HG02870 (cell line): ENCODE results near the gene PGS1.

Experiments
- ATAC-seq: cut with Tn5 transposase; IDR thresholded peaks from one replicate; pipeline ENCODE4 v1.9.1; 2021; ENCODE audit warnings: mild to moderate bottlenecking, moderate library complexity; ENCODE audit not compliant: unreplicated experiment

The PGS1 gene

DNA sequence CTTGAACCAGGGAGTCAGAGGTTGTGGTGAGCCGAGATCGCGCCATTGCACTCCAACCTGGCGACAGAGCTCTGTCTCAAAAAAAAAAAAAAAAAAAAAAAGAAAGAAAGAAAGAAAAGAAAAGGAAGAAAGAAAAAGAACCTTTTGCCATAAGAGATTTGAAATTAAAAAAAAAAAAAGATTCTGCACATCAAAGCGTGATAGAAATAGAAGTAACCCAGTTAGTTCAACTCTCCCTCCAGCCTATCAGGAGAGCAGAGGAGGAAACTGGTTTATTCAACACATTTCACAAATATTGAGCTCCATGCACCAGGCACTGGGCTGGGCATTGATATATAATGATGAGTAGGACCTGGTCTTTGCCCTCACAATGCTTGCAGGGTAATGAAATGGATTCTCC is 16.2 kb upstream of the PGS1 start:
- no peak for ATAC-seq

DNA sequence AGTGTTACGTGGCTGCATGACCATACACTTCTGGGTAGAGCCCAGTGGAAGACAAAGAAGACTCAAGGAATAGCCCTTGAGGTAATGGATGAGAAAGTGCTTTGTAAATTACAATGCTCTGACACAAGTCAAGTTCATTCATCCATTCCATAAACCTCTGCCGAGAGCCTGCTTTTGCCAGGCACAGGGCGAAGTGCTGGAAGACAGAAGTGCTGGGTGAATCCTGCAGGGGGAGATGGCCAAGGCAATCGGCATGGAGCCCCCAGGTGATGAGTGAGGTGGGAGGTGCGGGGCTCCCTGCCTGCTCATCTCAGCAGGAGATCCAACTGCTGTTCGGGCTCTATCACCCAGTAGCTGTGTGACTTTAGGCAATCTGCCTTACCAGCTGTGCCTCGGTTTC is 15.8 kb upstream of the PGS1 start:
- ATAC-seq, result no peak

DNA sequence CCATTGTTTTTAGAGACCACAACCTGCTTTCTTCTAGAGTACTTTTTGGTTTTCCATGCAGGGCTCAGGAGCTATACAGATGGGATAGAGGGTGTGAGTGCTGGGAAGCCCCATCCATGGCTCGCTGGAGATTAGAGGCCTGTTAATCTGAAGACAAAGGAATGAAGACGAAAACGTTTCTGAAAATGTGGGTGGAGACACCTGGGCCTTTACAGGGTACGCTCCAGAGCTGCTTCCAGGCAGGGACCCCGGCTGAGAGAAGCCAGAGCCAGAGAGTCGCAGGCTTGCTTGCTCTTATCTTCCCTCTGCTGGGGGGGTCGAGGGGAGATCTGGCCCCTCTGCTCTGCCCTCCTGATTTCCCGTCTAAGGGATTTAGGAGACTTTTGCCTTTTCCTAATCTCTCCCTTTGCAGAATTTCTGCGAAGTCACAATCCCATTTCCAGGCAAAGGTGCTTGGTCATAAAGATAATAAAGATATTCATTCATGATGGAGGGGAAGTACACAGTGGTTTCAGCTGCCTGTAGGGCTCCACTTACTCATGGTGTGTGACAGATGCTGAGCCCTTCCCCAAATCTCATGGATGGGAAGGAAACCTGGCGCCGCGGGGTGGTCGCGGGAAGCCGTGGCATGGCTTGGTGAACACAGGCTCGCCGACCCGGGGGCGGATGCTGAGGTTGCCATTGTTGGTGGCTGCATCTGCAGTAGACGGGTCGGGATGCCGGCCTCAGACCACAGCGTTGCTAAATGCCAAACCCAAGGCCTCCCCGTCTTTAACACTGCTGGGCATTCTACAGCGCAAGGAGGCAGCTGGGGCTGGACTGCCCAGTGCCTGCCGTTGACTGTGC is 13.8 kb upstream of the PGS1 start:
- no peak for ATAC-seq

DNA sequence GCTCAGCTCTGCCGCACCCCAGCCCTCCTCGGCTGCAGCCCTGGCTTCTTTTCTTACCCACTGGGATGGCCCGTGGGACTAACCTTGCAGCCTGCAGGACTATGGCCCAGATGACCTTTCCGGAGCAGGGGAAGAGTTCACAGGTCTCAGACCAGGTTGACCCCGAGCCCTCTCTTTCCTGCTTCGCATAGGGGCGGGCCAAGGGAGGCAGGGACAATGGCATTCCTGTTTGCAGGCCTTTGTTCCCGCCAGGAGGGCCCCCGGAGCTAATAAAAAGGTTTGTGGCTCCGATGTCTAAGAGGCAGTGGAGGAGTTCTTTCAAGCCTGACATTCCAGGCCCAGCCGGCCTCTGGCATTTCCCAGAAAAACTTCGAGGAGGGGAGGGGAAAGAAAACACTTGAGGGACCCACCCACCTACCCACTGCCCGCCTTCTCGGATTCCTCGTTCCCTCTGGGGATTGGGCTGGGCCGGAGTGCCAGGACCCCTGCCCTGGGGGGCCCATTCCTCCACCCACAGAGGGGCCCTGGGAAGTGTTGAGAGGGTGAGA is 12.8 kb upstream of the PGS1 start:
- no peak for ATAC-seq

DNA sequence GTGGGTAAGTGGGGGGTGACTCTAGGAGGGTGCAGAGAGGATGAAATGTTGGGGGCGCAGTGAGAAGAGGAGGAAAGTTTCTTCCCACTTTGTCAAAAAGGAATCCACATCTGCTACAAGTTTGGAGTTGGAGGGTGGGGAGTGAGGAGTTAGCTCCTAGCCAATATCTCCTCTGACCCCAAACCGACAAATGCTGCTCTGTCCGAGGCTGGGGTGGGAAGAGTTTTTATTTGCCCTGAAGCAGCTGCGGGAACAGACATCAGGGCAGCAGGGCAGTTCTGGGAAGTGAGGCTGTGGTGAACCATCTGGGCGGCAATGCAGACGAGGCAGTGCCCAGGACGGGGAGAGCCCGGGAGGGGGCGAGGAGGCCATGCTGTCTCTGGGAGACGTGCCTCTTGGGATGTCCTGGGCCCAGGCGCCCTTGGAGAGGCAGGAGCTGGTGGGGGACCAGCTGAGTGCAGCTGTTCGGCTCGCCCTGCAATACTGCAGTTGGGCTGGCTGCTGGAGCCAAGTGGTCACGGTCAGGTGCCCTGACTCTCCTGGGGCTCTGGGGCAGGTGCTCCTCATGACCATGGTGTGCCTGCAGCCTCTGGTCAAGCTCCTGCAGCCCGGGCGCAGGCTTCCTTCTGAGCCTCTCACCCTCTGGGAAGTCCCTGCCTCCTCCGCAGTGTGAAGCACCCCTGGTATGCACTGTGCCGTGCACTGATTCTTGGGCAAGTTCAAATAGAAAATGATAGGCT is 12.2 kb upstream of the PGS1 start:
- no peak for ATAC-seq

DNA sequence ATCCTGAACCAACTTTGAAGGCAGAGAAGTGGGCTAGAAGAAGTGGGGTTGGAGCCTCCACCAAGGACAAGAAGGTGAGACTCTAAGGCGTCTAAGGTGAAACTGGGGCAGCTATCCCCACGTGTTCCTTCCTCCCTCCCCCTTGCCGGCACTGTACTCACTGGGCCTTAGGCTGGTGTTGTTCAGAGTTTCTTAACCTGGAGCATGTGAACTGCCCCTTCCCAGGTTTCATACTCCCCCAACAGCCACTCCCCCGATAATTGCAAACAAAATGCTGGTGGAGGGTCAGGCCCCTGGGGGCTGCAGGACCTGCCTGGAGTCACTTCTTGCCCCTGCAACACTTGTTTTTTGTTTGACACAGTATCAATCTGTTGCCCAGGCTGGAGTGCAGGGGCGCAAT is 11.3 kb upstream of the PGS1 start:
- no peak for ATAC-seq

DNA sequence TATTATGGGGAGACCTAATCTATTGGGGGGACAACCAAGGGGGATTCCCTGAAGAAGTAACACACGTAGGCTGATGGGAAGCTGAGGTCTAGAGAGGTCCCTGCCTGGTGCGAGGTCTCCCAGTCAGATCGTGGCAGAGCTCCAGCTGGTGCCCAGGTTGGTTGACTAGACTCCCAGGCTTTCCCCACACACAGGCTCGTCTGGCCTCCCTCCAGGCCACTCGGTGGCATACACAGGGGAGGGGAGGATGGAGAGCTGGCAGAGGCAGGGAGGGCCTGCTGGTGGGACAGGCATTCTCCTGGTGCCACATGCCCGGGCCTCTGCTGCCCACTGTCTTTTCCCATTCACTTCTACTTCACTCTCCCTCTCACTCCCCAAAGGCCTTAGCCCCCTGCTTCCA is 10.1 kb upstream of the PGS1 start:
- ATAC-seq, result no peak

DNA sequence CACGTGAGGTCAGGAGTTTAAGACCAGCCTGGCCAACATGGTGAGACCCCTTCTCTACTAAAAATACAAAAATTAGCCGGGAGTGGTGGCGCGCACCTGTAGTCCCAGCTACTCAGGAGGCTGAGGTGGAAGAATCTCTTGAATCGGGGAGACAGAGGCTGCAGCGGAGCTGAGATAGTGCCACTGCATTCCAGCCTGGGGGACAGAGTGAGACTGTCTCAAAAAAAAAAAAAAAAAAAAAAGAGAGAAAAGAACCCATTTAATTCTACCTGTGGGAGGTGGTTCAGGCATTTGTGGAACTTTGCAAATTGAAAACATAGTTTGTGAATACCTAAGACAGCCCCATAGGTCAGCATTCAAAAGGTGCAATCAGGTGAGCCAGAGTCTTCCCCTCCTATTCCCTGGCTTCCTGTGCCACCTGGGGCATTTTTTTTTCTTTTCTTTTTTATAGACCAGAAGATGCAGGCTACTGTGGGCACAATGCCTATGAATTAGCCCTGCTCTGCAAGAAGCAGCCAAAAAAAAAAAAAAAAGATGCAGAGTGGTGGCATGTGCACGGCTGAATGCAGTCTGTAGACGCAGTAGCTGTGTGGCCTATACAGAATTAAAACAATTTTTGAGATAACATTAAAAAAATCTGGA is 9.5 kb upstream of the PGS1 start:
- ATAC-seq, result no peak

DNA sequence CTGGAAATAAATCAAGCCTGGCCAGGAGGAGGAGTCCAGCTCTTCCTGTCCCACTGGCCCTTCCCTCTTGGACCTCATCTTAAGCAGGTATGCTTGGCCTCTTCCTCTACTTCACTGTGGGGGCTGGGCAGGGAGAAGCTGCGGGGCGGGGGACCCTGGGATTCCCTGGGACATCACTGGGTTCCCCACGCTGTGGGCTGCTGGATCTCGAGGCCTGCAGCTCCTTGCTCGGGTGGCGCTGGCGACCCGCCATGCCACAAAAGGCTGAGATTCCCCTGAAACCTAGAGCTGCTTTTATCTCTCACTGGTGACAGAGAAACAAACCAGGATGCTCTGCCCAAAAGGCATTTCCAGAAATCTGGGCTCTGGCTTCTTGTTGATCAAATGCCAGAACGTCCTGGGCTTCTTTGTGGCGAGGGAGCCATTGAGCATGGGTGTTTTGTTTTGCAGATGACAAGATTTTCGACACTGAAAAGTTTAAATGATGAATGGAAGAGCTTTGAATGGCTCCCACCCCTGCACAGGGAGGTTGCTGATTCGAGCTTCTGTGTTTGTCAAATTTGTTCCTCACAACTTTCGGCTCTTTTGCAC is 8.6 kb upstream of the PGS1 start:
- no peak for ATAC-seq

DNA sequence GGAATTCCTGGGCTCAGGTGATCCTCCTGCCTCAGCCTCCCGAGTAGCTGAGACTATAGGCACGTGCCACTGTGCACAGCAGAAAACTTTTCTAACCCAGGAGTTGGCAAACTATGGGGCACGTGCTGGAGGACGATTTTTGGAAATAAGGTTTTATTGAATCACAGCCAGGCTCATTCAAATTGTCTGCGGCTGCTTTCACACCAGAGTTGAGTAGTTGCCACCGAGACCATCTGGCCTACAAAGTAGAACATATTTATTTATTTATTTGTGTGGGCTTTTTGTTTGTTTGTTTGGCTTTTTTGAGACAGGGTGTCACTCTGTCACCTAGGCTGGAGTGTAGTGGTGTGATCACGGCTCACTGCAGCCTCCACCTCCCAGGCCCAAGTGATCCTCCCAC is 7.4 kb upstream of the PGS1 start:
- no peak for ATAC-seq

DNA sequence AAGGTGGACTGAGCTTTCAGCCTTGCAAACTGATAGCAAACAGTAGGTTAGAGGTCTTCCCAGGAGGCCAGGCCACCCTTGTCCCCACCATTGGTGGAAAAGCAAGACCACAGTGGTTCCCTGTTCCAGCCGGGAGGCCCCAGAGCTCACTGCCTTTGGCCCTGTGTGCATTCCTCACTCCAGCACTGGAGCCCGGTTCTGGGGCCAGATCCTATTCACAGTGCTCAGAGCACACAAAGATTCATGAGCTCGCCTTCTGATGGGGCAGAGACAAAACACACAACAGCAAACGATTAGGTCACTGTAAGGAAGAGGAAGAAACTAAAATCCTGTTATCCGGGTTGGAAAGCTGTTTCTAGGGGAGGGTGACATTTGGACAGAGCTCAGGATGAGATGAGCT is 5.6 kb upstream of the PGS1 start:
- ATAC-seq, result no peak

DNA sequence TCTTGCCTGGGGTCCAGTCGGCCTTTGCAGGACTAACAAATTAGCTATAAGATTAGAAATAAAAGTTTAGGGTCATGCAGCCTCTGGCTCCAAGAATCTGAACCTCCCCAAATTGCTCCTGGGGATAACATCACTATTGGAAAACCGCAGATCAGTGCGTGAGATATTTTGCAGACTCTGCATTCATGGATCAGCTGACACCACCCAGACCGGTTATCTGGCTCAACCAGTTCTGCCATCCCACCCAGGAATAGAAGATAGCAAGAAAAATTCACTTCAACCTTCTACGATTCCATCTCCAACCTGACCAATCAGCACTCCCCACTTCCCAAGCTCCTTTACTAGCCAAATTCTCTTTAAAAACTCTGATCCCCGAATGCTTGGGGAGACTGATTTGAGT is 4.3 kb upstream of the PGS1 start:
- no peak for ATAC-seq

DNA sequence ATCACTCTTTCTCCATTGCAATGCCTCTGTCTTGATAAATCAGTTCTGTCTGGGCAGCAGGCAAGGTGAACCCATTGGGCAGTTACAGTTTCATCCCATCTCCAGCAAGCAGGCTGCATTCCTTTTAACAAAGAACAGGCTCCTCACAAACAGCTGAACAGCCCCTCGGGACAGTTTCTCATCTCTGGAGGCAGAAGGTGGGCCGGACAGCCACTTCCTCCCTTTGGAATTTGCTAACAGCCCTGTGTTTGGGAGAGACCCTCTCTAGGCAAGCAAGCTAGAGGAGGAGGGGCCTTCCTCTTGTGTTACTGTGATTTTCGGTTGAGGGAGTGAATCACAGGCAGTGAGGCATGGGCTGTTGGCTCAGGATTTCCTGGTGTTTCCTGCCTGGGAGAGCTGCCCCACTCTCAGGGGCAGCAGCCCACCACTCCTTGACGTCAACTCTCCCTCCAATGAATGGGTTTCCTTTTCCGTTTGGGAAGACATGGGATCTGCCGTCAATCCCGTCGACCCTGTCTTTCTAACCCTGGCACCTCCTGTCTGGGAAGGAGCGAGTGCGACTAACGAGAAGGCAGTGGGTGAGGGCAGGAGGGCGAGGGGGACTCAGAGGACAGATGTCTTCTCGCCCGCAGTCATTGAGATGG is 3.7 kb upstream of the PGS1 start:
- ATAC-seq, result no peak

DNA sequence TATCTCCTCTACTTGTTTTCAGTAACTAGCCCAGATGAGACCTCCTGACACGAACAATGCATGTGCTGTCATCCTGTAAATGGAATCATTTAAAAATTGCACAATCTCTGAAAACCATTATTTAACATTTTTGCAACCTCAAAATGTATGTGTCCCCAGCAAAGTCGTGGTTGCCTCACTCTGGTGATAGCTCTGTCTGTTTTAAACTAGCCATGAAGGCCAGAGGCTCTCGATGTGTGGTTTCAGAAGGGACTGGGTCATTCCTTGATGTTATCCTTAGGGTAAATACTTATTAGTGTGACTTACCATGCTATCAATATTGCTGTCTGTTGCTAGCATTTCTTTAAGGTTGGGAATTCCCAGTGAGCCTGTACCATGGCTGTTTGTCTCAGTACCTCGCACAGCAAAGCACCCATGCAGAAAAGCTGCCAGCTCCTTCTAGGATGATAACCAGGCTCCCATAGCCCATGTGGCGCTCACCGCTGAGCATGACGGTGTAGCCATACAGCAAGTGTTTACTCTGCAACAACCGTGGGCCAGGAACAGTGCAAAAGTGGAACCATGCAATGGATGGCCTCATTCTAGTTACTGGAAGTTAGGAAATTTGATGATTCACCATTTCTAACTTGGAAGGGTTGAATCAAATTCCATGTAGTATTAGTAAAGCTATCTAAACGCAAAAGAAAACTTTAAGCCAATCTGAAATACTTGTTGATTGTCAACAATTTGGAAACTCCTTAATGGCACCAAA is 2.9 kb upstream of the PGS1 start:
- ATAC-seq, result no peak

DNA sequence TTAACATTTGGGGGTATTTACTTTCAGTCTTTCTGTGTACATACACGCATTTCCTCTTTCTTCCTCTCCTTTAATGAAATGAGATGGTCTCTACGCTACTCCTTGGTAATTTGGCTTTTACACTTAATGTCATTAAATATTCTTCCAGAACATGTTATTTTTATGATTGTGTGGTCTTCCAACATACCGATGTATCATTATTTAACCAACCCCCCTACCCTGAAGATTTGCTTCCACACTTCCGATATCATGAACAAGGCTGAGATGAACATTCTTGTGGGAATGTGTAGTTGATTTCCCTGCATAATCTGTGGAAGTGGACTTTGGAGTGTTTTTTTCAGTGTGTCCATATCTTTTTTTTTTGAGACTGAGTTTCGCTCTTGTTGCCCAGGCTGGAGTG is 2.3 kb upstream of the PGS1 start:
- no peak for ATAC-seq

DNA sequence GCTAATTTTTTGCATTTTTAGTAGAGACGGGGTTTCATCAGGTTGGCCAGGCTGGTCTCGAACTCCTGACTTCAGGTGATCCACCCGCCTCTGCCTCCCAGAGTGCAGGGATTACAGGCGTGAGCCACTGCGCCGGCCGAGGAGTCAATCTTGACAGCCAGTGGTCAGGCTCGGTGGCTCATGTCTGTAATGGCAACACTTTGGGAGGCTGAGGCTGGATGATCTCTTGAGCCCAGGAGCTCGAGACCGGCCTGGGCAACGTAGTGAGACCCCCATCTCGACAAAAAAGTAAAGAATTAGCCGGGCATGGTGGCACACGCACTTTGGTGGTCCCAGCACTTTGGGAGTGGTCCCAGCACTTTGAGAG is 608 bp upstream of the PGS1 start:
- ATAC-seq, result no peak

DNA sequence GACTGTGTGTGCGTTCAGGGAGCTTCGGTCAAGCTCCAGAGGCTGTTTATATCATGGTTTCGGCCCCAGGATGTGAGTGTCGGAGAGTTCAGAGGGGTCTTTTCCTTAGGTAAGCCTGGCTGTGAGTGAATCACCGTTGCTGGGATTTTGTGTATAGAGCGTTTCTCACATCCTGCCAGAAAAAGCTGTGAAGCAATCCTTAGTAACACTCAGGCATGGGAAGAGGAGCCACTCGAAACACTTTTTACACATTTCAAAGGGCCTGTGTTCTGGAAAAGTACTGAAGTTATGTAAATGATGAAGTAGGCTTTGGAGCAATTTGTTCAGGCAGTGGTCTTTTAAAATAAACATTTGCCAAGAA is 662 bp downstream of the PGS1 start:
- no peak for ATAC-seq

DNA sequence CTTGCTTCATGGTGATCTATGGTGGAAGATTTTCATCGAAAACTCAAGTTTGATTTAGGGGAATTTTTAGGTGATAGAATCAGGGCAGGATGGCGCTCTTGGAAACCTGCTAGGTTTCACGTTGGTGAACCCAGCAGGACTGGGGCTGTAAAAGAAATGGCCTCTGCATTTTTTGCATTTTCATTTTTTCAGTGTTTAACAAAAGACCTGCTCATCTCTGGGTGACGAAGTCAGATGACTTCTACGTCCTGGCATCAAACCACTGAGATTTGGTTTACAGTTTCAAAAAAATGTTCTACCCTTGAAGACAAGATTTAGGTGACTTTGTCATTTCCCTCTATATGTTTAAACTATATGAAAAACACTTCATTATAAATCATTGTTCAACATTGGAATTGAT is 1.9 kb downstream of the PGS1 start:
- ATAC-seq, result no peak

DNA sequence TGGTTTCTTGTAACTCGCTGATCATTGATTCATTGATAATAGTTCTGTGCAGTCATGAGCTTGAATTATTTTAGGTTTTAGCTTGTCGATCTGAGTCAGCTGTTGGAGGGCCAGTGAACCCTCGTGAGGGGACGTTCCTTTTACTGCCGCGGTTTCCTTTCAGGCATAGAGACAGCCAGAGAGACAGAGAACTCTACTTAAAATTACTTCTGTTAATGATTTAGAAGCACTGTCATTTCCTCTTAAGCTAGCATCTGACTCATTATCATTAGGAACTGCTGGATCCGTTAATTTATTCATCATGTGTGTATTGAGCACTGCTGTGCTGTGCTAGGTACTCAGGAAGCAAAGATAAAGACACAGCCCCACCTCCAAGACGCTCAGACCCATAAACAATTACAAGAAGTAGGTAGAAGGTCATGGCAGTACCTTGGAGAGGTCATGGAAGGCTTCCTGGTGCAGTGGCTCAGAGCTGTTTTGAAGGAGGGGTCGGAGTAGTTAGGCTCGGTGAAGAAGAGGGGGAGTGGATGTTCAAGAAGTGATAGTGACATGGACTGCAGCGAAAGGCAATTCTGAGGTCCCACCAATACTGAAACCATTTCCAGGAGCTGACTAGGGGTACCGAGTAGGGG is 3.3 kb downstream of the PGS1 start:
- no peak for ATAC-seq
